HG03432 (cell line): ENCODE measurements around the gene PCDHGA6.
"Not testable (repeated sequence)": the region's sequence is repeated elsewhere in the genome, so short reads cannot be mapped to it uniquely, and the experiment has no call there.

ENCODE experiments used
- ATAC-seq: cut with Tn5 transposase; IDR thresholded peaks from one replicate; pipeline ENCODE4 v1.9.1; 2021; ENCODE audit warnings: mild to moderate bottlenecking, moderate library complexity; ENCODE audit not compliant: unreplicated experiment

PCDHGA6 gene

DNA sequence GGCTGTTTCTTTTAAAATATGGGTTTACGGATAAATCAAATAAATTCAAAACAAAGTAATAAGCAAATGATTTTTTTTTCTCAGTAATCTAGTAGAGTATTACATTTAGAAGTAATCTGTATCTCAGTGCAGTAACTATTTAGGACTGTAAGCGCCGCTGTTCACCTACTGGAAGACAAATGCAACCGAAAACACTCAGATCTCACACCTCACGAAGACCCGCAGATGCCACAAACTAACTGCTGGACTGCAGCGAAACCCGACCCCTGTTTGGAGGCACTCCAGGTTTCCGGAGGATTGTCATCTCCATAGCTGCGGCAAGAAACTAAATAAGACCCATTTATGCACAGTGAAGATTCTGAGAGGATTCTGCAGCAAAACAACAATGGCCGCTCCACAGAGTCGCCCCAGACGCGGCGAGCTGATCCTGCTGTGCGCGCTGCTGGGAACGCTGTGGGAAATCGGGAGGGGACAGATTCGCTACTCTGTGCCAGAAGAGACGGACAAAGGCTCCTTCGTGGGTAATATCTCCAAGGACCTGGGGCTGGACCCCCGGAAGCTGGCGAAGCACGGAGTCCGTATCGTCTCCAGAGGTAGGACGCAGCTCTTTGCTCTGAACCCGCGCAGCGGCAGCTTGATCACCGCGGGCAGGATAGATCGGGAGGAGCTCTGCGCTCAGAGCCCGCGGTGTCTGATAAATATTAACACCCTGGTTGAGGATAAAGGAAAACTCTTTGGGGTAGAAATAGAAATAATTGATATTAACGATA, 18.9 kb downstream of the PCDHGA6 start, which contains the start of gene PCDHGA8:
Gene PCDHGA8, plus strand, starts transcription at position 205 of the 770 bp plus-strand sequence. Its CDS starts 181 bp downstream, at position 386.
- no peak for ATAC-seq

DNA sequence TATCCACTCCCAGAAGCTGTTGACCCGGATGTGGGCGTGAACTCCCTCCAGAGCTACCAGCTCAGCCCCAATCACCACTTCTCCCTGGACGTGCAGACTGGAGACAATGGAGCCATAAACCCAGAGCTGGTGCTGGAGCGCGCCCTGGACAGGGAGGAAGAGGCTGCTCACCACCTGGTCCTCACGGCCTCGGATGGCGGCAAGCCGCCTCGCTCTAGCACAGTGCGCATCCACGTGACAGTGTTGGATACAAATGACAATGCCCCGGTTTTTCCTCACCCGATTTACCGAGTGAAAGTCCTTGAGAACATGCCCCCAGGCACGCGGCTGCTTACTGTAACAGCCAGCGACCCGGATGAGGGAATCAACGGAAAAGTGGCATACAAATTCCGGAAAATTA, 19.6 kb downstream of the PCDHGA6 start:
- no peak for ATAC-seq

GRCh38 chr5:141394401-141395187, 20.9 kb downstream of the PCDHGA6 start:
- not testable (repeated sequence) for ATAC-seq

- ATAC-seq = peak; percentile 99
Measured at GRCh38 chr5:141397756-141398551, 24.3 kb downstream of the PCDHGA6 start, which contains the start of gene PCDHGB5. Gene PCDHGB5, plus strand, starts transcription at chr5:141397947. Its CDS starts 181 bp downstream, at chr5:141398128.

- no peak for ATAC-seq
Measured at GRCh38 chr5:141398608-141399007, 24.9 kb downstream of the PCDHGA6 start.

DNA sequence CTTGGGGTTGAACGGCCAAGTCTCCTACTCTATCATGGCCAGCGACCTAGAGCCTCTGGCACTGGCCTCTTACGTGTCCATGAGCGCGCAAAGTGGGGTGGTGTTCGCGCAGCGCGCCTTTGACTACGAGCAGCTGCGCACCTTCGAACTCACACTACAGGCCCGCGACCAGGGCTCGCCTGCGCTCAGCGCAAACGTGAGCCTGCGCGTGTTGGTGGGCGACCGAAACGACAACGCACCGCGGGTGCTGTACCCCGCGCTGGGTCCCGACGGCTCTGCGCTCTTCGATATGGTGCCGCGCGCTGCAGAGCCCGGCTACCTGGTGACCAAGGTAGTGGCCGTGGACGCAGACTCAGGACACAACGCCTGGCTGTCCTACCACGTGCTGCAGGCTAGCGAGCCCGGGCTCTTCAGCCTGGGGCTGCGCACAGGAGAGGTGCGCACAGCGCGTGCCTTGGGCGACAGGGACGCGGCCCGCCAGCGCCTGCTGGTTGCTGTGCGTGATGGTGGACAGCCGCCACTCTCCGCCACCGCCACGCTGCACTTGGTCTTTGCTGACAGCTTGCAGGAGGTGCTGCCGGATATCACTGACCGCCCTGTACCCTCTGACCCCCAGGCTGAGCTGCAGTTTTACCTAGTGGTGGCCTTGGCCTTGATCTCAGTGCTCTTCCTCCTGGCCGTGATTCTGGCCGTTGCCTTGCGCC, 26.0 kb downstream of the PCDHGA6 start:
- ATAC-seq = no peak

DNA sequence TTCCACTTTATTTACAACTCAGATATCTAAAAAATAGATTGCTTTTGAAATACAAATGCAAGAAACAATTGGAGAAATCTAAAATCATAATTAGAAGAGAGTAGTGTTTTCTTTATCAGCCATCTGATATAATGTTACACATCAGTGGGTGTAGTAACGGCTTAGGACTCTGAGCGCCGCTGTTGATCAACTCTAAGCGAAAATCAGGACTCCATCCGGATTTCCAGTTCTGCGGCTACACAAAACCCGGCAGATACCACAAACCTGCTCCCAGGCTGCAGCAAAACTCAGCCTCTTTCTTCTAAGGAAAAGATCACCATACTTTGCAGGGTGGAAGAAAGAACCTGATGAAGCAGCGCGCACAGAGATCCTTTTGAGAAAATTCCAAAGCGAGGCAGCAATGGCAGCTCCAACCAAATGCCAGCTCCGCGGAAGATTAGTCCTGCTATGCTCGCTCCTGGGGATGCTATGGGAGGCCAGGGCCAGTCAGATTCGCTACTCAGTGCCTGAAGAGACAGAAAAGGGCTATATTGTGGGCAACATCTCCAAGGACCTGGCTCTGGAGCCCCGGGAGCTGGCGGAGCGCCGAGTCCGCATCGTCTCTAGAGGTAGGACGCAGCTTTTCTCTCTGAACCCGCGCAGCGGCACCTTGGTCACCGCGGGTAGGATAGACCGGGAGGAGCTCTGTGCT, 29.0 kb downstream of the PCDHGA6 start, which contains the start of gene PCDHGA9:
Gene PCDHGA9, plus strand, starts transcription at position 226 of the 691 bp plus-strand sequence. Its CDS starts 175 bp downstream, at position 401.
- ATAC-seq = peak; percentile 43

DNA sequence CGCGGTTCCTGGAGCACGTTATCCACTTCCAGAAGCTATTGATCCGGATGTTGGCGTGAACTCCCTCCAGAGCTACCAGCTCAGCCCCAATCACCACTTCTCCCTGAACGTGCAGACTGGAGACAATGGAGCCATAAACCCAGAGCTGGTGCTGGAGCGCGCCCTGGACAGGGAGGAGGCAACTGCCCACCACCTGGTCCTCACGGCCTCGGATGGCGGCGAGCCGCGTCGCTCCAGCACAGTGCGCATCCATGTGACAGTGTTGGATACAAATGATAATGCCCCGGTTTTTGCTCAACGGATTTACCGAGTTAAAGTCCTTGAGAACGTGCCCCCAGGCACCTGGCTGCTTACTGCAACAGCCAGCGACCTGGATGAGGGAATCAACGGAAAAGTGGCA, 29.7 kb downstream of the PCDHGA6 start:
- ATAC-seq = no peak

DNA sequence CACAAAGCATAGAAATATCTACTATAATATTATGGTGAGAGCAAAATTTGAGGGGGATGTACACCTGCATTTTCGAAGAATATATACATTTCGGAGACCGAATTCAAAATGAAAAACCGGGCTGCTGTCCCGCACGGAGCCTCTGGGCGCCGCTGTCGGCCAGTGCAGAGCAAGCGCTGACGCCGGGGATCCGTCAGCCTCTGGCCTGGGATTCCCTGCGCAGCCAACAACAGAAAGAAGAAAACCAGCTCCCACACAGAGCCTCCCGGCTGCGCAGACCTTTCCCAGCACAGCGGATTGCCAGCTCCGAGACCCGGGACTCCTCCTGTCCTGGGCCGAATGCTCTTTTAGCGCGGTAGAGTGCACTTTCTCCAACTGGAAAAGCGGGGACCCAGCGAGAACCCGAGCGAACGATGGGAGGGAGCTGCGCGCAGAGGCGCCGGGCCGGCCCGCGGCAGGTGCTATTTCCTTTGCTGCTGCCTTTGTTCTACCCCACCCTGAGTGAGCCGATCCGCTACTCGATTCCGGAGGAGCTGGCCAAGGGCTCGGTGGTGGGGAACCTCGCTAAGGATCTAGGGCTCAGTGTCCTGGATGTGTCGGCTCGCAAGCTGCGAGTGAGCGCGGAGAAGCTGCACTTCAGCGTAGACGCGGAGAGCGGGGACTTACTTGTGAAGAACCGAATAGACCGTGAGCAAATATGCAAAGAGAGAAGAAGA, 34.3 kb downstream of the PCDHGA6 start, which contains the start of gene PCDHGB6:
Gene PCDHGB6, plus strand, starts transcription at position 232 of the 716 bp plus-strand sequence. Its CDS starts 182 bp downstream, at position 414.
- ATAC-seq = peak; percentile 81

- no peak for ATAC-seq
Measured at GRCh38 chr5:141409598-141410306, 36.1 kb downstream of the PCDHGA6 start.

- no peak for ATAC-seq
Measured at GRCh38 chr5:141411575-141411974, 37.9 kb downstream of the PCDHGA6 start.

GRCh38 chr5:141412854-141413539, 39.3 kb downstream of the PCDHGA6 start, which contains the start of gene PCDHGA10:
Gene PCDHGA10, plus strand, starts transcription at chr5:141412987. Its CDS starts 189 bp downstream, at chr5:141413176.
- ATAC-seq = peak; percentile 72

GRCh38 chr5:141413540-141414069, 39.9 kb downstream of the PCDHGA6 start:
- no peak for ATAC-seq

DNA sequence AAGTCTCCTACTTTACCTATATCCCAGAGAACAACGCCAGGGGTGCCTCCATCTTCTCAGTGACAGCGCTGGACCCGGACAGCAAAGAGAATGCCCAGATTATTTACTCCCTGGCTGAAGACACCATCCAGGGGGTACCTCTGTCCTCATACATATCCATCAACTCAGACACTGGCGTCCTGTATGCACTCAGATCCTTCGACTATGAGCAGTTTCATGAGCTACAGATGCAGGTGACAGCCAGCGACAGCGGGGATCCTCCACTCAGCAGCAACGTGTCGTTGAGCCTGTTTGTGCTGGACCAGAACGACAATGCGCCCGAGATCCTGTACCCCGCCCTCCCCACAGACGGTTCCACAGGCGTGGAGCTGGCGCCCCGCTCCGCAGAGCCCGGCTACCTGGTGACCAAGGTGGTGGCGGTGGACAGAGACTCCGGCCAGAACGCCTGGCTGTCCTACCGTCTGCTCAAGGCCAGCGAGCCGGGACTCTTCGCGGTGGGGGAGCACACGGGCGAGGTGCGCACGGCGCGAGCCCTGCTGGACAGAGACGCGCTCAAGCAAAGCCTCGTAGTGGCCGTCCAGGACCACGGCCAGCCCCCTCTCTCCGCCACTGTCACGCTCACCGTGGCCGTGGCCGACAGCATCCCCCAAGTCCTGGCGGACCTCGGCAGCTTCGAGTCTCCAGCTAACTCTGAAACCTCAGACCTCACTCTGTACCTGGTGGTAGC, 41.0 kb downstream of the PCDHGA6 start:
- not testable (repeated sequence) for ATAC-seq

DNA sequence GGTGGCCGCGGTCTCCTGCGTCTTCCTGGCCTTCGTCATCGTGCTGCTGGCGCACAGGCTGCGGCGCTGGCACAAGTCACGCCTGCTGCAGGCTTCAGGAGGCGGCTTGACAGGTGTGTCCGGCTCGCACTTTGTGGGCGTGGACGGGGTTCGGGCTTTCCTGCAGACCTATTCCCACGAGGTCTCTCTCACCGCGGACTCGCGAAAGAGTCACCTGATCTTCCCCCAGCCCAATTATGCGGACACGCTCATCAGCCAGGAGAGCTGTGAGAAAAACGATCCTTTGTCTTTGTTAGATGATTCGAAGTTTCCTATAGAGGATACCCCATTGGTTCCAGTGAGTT, 41.6 kb downstream of the PCDHGA6 start:
- not testable (repeated sequence) for ATAC-seq

GRCh38 chr5:141417494-141418172, 43.9 kb downstream of the PCDHGA6 start, which contains the start of gene PCDHGB7:
Gene PCDHGB7, plus strand, starts transcription at chr5:141417677. Its CDS starts 183 bp downstream, at chr5:141417860.
- ATAC-seq = peak; percentile 71
